Fibroblast of villous mesenchyme (primary cell): ENCODE measurements around the gene ACOT4. TPM values are rescaled to one million over a fixed set of nuclear protein-coding genes. Genes with fewer than 3 reads are reported as not detected.
"Not testable (repeated sequence)": the region's sequence is repeated elsewhere in the genome, so short reads cannot be mapped to it uniquely, and the experiment has no call there.

ENCODE experiments used
- DNase-seq: peaks from one replicate; pipeline ENCODE4 v3.0.0-alpha.2; 2010; ENCODE audit warnings: low read depth
- H3K4me3 ChIP-seq: 2 replicates; pipeline ENCODE4 v1.5.1; 2011; ENCODE audit warnings: low read depth, mild to moderate bottlenecking, low read length
- total RNA-seq: library from RNA; depleted of rRNA; stranded (reverse); fragments of >200 nt; gene quantifications from 2 replicates; pipeline ENCODE4 v1.2.3, GENCODE V29; 2012
- TF ChIP-seq, protein P1 (sequence below): IDR thresholded peaks from 2 replicates; pipeline ENCODE4 v1.5.1; 2012; ENCODE audit warnings: low read depth, mild to moderate bottlenecking, low read length; ENCODE audit not compliant: insufficient read depth

ACOT4 gene
- total RNA-seq, 1 donor, result 1.7 TPM

DNA sequence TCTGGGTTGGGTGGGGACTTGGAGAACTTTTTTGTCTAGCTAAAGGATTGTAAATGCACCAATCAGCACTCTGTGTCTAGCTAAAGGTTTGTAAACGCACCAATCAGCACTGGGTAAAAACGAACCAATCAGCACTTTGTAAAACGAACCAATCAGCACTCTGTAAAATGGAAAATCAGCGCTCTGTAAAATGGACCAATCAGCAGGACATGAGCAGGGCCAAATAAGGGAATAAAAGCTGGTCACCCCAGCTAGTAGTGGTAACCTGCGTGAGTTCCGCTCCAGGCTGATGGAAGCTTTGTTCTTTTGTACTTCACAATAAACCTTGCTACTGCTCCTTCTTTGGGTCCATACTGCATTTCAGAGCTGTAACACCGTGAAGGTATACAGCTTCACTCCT lies 24.3 kb upstream of the ACOT4 start:
- H3K4me3 ChIP-seq, result no peak overlapping the region
- no peak for DNase-seq
- TF ChIP-seq, protein P1, sequence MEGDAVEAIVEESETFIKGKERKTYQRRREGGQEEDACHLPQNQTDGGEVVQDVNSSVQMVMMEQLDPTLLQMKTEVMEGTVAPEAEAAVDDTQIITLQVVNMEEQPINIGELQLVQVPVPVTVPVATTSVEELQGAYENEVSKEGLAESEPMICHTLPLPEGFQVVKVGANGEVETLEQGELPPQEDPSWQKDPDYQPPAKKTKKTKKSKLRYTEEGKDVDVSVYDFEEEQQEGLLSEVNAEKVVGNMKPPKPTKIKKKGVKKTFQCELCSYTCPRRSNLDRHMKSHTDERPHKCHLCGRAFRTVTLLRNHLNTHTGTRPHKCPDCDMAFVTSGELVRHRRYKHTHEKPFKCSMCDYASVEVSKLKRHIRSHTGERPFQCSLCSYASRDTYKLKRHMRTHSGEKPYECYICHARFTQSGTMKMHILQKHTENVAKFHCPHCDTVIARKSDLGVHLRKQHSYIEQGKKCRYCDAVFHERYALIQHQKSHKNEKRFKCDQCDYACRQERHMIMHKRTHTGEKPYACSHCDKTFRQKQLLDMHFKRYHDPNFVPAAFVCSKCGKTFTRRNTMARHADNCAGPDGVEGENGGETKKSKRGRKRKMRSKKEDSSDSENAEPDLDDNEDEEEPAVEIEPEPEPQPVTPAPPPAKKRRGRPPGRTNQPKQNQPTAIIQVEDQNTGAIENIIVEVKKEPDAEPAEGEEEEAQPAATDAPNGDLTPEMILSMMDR, result no peak

DNA sequence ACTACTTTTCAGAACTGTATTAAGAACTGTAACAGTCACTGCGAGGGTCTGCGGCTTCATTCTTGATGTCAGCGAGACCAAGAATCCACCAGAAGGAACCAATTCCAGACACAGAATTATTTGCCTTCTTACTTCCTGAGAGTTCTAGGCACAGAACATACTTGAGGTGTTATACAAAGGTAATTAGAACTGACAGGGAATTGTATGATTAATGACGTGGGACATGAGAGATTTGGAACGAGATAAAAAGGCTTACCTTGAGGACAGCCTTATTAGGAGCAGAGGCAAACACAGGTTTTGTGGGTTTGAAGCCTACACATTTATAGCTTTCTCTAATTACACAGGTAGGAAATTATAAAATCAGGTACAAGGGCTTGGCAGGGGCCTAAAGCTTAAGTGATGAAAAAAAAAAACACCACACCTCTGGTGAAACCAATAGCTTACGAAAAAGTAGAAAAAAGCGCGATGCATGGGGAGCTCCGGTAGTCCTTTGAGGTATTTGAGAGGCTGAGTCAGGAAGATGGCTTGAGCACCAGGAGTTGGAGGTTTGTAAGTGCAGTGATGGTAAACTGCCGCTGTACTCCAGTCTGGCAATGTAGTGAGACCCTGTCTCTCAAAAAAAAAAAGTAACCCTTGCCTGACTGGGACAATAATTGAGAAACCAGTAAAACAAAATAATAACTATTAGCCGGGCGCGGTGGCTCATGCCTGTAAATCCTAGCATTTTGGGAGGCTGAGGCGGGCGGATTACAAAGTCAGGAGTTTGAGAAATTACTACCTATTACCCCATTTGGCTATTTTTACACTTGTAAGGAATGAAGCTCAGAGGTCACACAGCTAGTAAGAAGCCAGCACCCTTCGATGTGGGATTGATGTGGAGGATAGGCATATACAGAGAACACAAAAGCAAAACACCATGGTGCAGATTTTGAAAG lies 23.5 kb upstream of the ACOT4 start:
- peak overlapping the region; percentile 67 for H3K4me3 ChIP-seq
- peak; percentile 27 for DNase-seq
- TF ChIP-seq, protein P1, result no peak

DNA sequence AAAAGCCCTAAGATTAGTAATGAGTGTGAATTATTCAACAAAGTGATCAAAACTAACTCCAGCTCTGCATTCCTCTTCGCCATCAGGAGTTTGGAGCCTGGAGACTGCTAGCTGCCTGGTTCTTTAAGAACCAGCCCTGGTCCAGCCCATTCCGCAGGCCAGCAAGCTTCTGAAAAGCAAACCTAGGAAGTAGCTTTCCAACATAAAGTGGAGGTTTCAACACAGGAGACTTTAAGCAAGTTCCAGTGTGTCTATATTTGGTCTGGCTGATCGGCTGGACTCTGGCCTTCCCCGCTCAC lies 22.8 kb upstream of the ACOT4 start:
- peak overlapping the region; percentile 67 for H3K4me3 ChIP-seq
- DNase-seq, result not testable (repeated sequence)

DNA sequence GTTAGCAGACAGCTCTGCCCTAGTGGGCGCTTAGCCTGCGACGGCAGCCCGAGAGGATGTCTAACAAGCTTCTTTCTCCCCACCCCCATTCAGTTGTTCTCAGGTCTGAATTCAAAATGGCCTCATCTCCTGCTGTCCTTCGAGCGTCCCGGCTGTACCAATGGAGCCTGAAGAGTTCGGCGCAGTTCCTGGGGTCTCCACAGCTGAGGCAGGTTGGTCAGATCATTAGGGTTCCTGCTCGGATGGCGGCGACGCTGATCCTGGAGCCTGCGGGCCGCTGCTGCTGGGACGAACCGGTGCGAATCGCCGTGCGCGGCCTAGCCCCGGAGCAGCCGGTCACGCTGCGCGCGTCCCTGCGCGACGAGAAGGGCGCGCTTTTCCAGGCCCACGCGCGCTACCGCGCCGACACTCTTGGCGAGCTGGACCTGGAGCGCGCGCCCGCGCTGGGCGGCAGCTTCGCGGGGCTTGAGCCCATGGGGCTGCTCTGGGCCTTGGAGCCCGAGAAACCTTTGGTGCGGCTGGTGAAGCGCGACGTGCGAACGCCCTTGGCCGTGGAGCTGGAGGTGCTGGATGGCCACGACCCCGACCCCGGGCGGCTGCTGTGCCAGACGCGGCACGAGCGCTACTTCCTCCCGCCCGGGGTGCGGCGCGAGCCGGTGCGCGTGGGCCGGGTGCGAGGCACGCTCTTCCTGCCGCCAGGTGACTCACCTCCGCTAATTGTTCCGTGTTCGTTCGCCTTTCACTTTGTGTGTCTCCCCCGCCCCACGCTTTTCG lies 22.3 kb upstream of the ACOT4 start, which contains the start of gene ACOT2:
Gene ACOT2 (plus strand): TSS at position 29 of the 774 bp plus-strand sequence. CDS start 28 bp downstream, at position 57.
- DNase-seq, result peak; percentile 94
- H3K4me3 ChIP-seq, result peak within 1 kb of the TSS; percentile 67

DNA sequence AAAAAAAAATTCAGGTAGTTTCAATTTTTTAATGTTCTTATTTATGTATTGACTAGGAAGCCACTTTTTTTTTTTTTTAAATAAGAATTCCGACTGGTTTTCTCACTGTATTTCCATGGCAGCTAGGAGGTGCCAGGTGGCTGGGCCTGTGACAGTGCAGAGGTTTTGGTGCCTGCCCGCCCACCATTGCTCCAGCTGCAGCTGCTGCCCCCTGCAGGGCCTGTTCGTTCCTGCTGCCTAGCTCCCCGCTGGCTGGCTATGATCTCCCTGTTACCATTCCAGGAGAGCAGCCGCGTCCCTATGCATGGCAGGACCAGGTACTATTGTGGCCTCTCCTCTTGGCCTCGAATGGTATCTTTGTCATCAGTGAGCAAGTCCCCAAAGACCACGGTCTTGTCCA lies 20.8 kb upstream of the ACOT4 start:
- not testable (repeated sequence) for H3K4me3 ChIP-seq
- DNase-seq, result peak; percentile 28
- TF ChIP-seq, protein P1, result peak; percentile 66

DNA sequence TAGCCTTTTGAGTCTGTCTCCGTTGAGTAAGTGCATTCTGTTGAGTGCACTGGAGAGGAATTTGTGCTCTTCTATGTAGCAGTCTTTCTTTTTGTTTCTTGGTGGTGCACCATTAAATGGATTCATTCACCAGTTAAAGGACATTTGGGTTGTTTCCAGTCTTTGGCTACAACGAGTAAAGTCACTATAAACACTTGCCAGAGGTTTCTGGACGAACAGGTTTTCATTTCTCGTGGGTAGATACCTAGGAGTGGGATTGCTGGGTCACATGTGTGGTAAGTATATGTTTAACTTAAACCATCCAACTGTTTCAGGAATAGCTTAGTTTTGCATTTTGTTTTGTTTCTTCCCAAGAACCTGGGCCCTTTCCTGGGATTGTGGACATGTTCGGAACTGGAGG lies 18.6 kb upstream of the ACOT4 start:
- DNase-seq, H3K4me3 ChIP-seq: not testable (repeated sequence)

DNA sequence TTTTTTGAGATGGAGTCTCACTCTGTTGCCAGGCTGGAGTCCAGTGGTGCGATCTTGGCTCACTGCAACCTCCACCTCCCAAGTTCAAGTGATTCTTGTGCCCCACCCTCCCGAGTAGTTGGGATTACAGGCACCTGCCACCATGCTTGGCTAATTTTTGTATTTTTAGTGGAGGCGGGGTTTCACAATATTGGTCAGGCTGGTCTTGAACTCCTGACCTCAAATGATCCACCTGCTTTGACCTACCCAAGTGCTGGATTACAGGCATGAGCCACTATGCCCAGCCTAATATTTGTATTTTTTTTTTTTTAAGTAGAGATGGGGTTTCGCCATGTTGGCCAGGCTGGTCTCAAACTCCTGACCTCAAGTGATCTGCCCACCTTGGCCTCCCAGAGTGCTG lies 17.9 kb upstream of the ACOT4 start:
- H3K4me3 ChIP-seq, DNase-seq: not testable (repeated sequence)

DNA sequence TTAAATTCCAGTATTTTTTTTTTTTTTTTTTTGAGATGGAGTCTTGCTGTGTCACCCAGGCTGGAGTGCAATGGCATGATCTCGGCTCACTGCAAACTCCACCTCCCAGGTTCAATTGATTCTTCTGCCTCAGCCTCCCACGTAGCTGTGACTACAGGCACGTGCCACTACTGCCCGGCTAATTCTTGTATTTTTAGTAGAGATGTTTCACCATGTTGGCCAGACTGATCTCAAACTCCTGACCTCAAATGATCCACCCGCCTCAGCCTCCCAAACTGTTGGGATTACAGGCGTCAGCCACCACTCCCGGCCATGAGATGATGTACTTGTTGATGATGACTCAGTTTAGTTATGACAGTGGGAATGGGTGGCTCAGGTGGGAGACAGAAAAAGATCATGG lies 17.4 kb upstream of the ACOT4 start:
- not testable (repeated sequence) for H3K4me3 ChIP-seq, DNase-seq

DNA sequence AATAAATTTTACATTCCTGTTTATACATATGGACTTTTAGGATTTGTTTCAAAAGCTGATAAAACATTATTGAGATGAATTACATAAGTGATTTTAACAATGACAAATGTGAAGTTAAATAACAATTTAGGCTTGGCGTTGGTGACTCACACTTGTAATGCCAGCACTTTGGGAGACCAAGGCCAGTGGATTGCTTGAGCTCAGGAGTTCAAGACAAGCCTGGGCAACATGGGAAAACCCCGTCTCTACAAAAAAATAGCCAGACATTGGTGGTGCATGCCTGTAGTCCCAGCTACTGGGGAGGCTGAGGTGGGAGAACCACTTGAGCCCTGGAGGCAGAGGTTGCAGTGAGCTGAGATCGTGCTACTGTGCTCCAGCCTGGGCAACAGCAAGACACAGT lies 15.3 kb upstream of the ACOT4 start:
- TF ChIP-seq, protein P1, result no peak
- no peak overlapping the region for H3K4me3 ChIP-seq
- no peak for DNase-seq

DNA sequence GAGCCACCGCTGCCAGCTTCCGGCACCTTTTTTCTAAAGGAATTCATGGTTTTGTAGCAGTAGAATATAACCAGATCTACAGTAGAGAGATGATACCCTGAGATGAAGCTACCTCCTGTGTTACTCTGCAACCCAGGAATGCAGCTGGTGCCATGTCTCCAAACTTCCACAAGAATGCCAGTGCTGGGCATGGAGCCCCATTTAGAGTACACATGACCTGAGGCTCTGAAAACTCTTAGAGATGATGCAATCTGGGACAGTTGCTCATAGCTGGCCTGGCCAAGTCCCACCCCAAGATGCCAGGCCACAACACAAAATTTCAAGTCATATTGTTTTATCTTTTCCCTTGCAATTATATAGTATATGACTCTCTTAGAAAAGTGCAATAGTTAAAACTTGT lies 14.5 kb upstream of the ACOT4 start:
- H3K4me3 ChIP-seq, DNase-seq: not testable (repeated sequence)

DNA sequence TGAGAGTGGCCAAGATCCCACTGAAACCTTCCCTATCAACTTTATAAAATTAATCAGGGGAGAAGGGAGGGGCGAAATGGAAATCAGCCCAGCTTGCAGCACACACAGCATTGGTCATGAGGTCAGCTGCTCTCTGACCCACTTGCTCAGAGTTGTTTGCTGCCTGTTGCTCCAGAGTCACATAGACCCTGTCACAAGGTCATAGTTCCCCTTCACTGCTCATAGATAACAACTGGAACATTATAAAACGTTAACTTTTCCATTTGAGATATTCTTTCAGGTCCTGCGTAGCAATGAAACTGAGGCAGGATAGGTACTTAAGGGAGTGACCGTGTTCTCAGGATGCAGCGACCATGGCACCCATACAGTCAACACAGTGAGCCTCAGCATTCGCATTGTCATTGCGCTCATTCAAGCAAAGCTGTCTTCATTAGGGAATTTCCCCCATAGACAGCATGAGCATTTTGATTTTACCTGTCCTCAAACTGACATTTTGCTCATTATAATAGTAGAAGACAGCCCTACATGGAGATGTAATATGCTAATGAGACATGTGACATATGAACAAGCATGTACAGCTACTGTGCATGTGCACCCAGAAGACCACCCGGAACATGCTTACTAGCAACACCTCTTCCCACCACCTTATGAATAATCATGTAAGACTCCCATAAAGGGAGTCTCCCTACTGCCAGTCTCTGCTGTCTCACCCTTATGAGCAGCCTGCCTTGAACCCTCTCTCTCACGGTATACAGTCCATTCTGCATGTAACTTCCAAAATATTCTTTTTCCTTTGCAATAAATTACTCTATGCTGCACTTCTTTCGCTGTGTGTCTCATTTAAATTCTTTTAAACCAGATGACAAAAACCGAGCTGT lies 9.3 kb upstream of the ACOT4 start:
- not testable (repeated sequence) for DNase-seq, H3K4me3 ChIP-seq
